Measurements from ENCODE around the gene ADH1C.
A peak's percentile ranks its signal among the peaks of the same experiment; 100 is the strongest.

Gene ADH1C

GRCh38 chr4:99305638-99306400, 46.7 kb downstream of the ADH1C start:
- no peak for DNase-seq

GRCh38 chr4:99301376-99302164, 51.0 kb downstream of the ADH1C start:
- DNase-seq = no peak

- DNase-seq = peak; percentile 46
Measured at GRCh38 chr4:99300934-99301333, 51.6 kb downstream of the ADH1C start.

- DNase-seq = no peak
Measured at GRCh38 chr4:99293357-99293756, 59.2 kb downstream of the ADH1C start.

- DNase-seq = no peak
Measured at GRCh38 chr4:99290848-99291786, 61.4 kb downstream of the ADH1C start, which contains the start of gene ADH1A. ADH1A (minus strand) TSS chr4:99290985; CDS start chr4:99290914, 71 bp downstream.
